Kidney epithelial cell (primary cell): ENCODE data around the gene PLXNC1. TPM values are rescaled to one million over a fixed set of nuclear protein-coding genes. Genes with fewer than 3 reads are reported as not detected.

Experiments used
- DNase-seq: peaks from one replicate; pipeline ENCODE4 v3.0.0-alpha.2; 2010; ENCODE audit warnings: low read depth
- H3K27me3 ChIP-seq: 2 replicates; pipeline ENCODE4 v1.6.0; 2011; ENCODE audit warnings: low read length; ENCODE audit not compliant: control insufficient read depth, insufficient read depth
- H3K36me3 ChIP-seq: 2 replicates; pipeline ENCODE4 v1.5.1; 2011; ENCODE audit warnings: low read length; ENCODE audit not compliant: control insufficient read depth, insufficient read depth
- H3K4me3 ChIP-seq: 2 replicates; pipeline ENCODE4 v1.5.1; 2011; ENCODE audit warnings: low read depth, mild to moderate bottlenecking, control low read depth, low read length
- total RNA-seq: library from RNA; depleted of rRNA; stranded (reverse); fragments of >200 nt; gene quantifications from 2 replicates; pipeline ENCODE4 v1.2.3, GENCODE V29; 2015
- TF ChIP-seq, protein P1 (sequence below): IDR thresholded peaks from 2 replicates; pipeline ENCODE4 v1.5.1; 2011; ENCODE audit warnings: mild to moderate bottlenecking, moderate library complexity, low read length, control low read depth, inconsistent platforms; ENCODE audit not compliant: insufficient read depth, poor library complexity, severe bottlenecking

The PLXNC1 gene
- total RNA-seq, 1 donor from 2014 or later: 0.21 TPM

DNA sequence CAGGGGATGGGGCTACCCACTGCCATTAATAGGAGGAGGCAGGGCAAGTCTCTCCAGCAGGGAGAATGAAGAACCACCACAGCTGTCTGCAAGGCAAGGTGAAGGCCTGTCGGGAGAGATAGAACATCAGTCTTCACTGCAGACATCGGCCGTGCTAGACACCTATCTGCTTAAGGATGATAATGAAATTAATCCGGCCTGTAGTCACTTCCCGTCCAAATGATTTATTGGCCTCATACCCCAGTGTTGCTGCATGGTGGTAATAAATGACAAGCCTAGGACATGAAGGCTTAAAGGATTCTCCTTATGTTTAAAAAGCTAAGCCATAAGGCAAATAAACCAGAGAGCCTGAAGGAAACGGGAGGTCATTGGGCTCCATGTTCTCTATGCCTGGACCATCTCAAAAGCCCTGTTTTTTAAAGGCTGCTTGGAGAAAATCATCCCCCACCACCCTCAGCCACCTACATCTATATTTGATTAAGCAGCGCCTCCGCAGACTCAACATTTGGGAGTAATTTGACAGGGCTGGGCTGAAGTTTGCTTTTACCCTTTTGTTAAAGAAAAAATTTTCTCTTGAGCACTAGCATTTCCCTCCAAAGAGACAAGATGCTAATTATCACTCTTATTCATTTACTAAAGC lies 137.7 kb downstream of the PLXNC1 start:
- no peak for DNase-seq
- no peak overlapping the region for H3K4me3 ChIP-seq
- no peaks in the 10 kb centered on the region for H3K36me3 ChIP-seq
- H3K27me3 ChIP-seq: no peaks in the 10 kb centered on the region
- TF ChIP-seq, protein P1, sequence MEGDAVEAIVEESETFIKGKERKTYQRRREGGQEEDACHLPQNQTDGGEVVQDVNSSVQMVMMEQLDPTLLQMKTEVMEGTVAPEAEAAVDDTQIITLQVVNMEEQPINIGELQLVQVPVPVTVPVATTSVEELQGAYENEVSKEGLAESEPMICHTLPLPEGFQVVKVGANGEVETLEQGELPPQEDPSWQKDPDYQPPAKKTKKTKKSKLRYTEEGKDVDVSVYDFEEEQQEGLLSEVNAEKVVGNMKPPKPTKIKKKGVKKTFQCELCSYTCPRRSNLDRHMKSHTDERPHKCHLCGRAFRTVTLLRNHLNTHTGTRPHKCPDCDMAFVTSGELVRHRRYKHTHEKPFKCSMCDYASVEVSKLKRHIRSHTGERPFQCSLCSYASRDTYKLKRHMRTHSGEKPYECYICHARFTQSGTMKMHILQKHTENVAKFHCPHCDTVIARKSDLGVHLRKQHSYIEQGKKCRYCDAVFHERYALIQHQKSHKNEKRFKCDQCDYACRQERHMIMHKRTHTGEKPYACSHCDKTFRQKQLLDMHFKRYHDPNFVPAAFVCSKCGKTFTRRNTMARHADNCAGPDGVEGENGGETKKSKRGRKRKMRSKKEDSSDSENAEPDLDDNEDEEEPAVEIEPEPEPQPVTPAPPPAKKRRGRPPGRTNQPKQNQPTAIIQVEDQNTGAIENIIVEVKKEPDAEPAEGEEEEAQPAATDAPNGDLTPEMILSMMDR: no peak

DNA sequence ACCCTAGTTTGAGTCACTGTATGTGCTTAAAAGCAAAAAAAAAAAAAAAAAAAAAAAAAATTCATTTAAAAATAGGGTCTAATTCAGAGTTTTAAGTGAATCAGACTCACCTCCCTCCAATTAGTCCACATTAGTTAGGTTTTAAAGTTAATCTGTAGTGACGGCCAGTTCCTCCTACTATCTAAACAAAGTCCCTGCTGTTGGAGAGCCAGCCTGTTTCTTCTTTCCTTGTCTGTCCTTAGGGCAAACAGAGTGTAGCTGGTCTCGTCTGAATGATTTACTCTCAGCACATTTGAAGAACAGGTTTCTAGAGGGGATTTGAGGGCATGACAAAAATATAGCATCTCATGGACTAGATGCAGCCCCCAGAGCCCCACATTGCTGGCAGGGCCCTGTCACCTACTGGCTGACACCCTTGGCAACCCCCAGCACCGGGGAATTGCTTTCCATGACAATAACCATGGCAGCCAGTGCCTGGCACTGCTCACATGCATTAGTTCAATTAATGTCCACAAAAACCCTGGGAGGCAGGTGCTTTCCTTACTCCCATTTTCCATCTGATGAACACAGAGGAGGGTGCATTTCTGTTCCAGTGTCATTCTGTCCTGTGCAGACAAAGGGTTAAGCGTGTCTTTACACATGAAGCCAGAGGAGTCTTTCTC lies 138.3 kb downstream of the PLXNC1 start:
- DNase-seq: no peak
- TF ChIP-seq, protein P1: no peak
- no peak overlapping the region for H3K4me3 ChIP-seq
- H3K27me3 ChIP-seq: no peaks in the 10 kb centered on the region
- H3K36me3 ChIP-seq: no peaks in the 10 kb centered on the region

GRCh38 chr12:94287245-94287628 lies 138.9 kb downstream of the PLXNC1 start:
- no peak overlapping the region for H3K4me3 ChIP-seq
- no peaks in the 10 kb centered on the region for H3K27me3 ChIP-seq
- TF ChIP-seq, protein P1: no peak
- no peaks in the 10 kb centered on the region for H3K36me3 ChIP-seq
- DNase-seq: no peak

- TF ChIP-seq, protein P1: no peak
- H3K27me3 ChIP-seq: no peaks in the 10 kb centered on the region
- H3K36me3 ChIP-seq: no peaks in the 10 kb centered on the region
- DNase-seq: no peak
- no peak overlapping the region for H3K4me3 ChIP-seq
Measured at GRCh38 chr12:94289461-94290312, 141.3 kb downstream of the PLXNC1 start.

GRCh38 chr12:94290353-94290752 lies 142.0 kb downstream of the PLXNC1 start:
- TF ChIP-seq, protein P1: no peak
- no peak overlapping the region for H3K4me3 ChIP-seq
- DNase-seq: no peak
- H3K36me3 ChIP-seq: no peaks in the 10 kb centered on the region
- no peaks in the 10 kb centered on the region for H3K27me3 ChIP-seq
